ENCODE results near the gene KNL1. TPM values are rescaled to one million over a fixed set of nuclear protein-coding genes. Genes with fewer than 3 reads are reported as not detected.
A peak's percentile ranks its signal among the peaks of the same experiment; 100 is the strongest.

Gene KNL1
- total RNA-seq, 1 donor from 2014 or later, result 0.96 TPM

- no peaks in the 10 kb centered on the region for H3K9me3 ChIP-seq (replicated peaks)
- no peak overlapping the region for H3K4me3 ChIP-seq
- H3K4me1 ChIP-seq, result no peaks in the 10 kb centered on the region
- no peak for TF ChIP-seq CTCF (IDR thresholded peaks at IDR 0.05; ENCODE audit: borderline replicate concordance)
- H3K27ac ChIP-seq (replicated peaks), result no peak overlapping the region
- H3K36me3 ChIP-seq, result no peaks in the 10 kb centered on the region
- no peaks in the 10 kb centered on the region for H3K27me3 ChIP-seq (ENCODE audit: low read depth)
- DNase-seq, result no peak
- intact Hi-C loops (cut with micrococcal nuclease), result no loop called here
Observed at GRCh38 chr15:40684381-40684780, 90.3 kb downstream of the KNL1 start.

GRCh38 chr15:40685376-40685775 is 91.3 kb downstream of the KNL1 start:
- H3K9me3 ChIP-seq (replicated peaks), result no peaks in the 10 kb centered on the region
- no peaks in the 10 kb centered on the region for H3K27me3 ChIP-seq (ENCODE audit: low read depth)
- no peak overlapping the region for H3K27ac ChIP-seq (replicated peaks)
- H3K36me3 ChIP-seq, result no peaks in the 10 kb centered on the region
- TF ChIP-seq CTCF (IDR thresholded peaks at IDR 0.05; ENCODE audit: borderline replicate concordance), result no peak
- H3K4me3 ChIP-seq, result no peak overlapping the region
- intact Hi-C loops (cut with micrococcal nuclease), result no loop called here
- no peaks in the 10 kb centered on the region for H3K4me1 ChIP-seq
- no peak for DNase-seq

DNA sequence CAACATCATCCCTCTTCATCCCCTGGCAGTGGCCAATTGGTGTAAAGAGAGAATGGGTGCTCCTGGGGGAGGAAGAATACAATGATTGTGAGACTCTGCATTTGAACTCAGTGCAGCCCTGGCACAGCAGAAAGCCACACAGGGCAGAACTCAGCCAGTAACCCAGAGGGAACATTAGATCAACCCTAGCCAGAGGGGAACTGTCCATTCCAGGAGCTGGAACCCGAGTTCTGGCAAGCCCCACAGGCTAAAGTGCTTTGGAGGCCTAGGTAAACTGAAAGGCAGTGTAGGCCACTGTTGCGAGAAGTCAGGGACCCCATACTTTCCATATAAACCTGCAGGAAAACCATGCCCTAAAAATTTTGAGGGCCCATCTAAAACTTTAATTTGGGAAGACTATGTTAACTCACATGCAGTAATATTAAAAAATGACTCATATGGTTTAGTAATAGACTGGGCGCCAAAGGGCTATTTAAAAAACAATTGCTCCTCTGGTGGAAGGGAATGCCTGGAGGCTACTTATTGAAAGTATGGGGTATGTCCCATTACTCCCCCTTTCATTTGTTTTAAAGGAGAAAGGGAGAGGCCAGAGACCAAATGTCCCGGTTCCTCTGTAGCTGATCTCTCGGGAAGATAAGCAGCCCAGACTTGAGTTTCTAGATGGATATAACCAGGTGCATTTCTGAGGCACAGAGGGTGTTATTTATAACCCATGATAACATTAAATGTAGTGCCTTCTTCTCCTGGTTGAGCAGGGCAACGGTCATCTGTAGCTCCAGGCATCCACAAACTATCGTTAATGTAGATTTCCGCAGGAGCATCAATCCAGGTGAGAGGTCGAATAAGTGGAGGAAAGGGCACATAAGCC is 95.1 kb downstream of the KNL1 start:
- Histone ChIP-seq H3K4me3 (no peak overlapping the region), H3K36me3 (peaks cover 12% of the 10 kb centered on the region), H3K27ac (replicated peaks) (no peak overlapping the region), H3K27me3 (ENCODE audit: low read depth) (no peaks in the 10 kb centered on the region), H3K9me3 (replicated peaks) (no peaks in the 10 kb centered on the region), H3K4me1 (peaks cover 10% of the 10 kb centered on the region)
- intact Hi-C loops (cut with micrococcal nuclease), result no loop called here
- no peak for TF ChIP-seq CTCF (IDR thresholded peaks at IDR 0.05; ENCODE audit: borderline replicate concordance)
- DNase-seq, result no peak

DNA sequence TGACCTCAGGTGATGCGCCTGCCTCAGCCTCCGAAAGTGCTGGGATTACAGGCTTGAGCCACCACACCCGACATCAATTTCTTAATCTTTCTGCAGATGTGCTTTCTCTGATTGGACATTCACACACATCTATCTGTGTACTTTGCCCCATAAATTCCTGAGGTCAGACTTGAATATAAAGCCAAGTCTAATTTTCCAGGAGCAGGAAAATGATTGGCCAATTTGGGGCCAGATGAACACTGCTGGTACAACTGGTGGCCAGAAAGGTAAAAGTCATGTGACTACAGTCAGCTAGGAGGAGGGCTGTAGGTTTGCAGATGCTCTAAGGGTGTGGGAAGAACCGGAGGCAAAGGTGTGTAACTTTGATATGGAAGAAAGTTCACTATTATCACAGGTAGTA is 97.7 kb downstream of the KNL1 start:
- no peaks in the 10 kb centered on the region for H3K9me3 ChIP-seq (replicated peaks)
- H3K36me3 ChIP-seq, result peaks cover 12% of the 10 kb centered on the region
- TF ChIP-seq CTCF (IDR thresholded peaks at IDR 0.05; ENCODE audit: borderline replicate concordance), result no peak
- no peak overlapping the region for H3K27ac ChIP-seq (replicated peaks)
- intact Hi-C loops (cut with micrococcal nuclease), result no loop called here
- no peak overlapping the region for H3K4me3 ChIP-seq
- no peak for DNase-seq
- peaks cover 29% of the 10 kb centered on the region for H3K4me1 ChIP-seq
- H3K27me3 ChIP-seq (ENCODE audit: low read depth), result no peaks in the 10 kb centered on the region

DNA sequence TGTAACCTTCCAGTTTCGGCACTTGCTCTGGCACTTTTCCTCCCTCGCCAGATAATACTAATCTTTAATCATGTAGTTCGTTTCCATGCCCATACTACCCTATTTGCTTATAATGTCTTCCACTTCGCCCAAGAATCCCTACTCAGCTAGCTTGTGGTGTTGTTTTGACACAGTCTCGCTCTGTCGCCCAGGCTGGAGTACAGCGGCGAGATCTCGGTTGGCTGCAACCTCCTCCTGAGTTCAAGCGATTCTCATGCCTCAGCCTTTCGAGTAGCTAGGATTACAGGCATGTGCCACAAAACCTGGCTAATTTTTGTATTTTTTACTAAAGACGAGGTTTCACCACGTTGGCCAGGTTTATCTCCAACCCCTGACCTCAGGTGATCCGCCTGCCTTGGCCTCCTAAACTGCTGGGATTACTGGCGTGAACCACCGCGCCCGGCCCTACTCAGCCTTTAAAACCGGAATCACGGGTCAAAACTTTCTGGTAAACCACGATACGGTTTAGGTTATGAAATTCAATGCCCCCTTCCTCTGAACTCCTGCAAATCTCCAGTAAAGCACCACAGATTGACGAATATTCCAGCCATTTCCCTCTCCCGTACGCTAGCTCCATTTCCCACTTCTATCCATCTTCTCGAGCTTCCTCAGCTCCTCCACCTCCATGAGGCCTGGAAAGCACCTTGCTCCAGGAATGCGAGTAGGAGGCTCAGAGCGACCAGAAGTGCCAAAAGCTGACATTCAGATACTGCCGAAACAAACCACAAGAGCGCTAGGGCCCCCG is 100.0 kb downstream of the KNL1 start:
- peaks cover 12% of the 10 kb centered on the region for H3K36me3 ChIP-seq
- H3K27me3 ChIP-seq (ENCODE audit: low read depth), result no peaks in the 10 kb centered on the region
- H3K4me3 ChIP-seq, result peak overlapping the region; percentile 89
- TF ChIP-seq CTCF (IDR thresholded peaks at IDR 0.05; ENCODE audit: borderline replicate concordance), result no peak
- intact Hi-C loops (cut with micrococcal nuclease), result no loop called here
- peaks cover 29% of the 10 kb centered on the region for H3K4me1 ChIP-seq
- H3K9me3 ChIP-seq (replicated peaks), result no peaks in the 10 kb centered on the region
- no peak for DNase-seq
- H3K27ac ChIP-seq (replicated peaks), result peak overlapping the region; percentile 99

All from left ventricle myocardium inferior (tissue), 1 donor.